GM19238 (cell line): ENCODE data around the gene FTO.

Experiments
- DNase-seq: peaks from one replicate; pipeline ENCODE4 v3.0.0; 2011; ENCODE audit warnings: low spot score; ENCODE audit not compliant: insufficient read length

The FTO gene

DNA sequence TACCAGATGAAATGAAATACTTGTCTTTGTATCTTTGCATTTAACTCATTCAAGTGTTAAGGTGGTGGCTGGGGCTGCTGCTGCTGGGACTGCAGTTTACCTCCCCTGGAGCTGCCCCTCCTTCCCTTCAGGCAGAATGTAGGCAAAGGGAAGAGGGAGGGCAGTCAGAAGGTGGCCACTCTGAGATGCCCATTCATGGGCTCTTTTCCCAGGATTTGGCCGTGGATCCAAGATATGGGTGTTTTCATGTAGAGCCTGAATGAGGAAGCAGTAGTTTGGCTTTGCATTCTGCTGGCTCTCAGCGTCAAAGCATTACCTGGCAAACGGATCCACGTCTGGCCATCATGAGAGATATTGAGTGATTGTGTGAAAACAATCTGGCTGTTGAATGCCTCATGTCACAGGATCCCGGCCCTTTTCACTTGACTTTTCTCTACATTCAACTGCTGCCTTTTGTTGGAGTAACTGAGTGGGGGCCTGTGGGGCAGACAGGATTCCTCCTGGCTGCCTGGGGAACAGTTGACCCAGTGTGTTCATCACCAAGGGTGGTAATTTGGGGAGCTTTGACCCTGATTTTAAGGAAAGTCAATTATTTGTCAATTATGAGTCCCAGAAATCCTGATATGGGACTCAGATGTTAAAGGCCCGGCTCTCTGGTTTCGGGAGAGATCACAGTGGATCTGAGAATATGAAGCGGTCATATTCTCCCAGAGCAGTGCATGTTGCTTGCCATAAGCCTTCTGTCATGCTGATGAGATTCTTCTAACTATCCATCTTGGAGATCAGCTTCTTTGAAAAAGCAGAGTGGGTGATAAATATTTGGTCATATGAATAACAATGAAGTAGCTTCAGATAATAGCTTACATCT is 345.9 kb downstream of the FTO start:
- DNase-seq, result no peak

DNA sequence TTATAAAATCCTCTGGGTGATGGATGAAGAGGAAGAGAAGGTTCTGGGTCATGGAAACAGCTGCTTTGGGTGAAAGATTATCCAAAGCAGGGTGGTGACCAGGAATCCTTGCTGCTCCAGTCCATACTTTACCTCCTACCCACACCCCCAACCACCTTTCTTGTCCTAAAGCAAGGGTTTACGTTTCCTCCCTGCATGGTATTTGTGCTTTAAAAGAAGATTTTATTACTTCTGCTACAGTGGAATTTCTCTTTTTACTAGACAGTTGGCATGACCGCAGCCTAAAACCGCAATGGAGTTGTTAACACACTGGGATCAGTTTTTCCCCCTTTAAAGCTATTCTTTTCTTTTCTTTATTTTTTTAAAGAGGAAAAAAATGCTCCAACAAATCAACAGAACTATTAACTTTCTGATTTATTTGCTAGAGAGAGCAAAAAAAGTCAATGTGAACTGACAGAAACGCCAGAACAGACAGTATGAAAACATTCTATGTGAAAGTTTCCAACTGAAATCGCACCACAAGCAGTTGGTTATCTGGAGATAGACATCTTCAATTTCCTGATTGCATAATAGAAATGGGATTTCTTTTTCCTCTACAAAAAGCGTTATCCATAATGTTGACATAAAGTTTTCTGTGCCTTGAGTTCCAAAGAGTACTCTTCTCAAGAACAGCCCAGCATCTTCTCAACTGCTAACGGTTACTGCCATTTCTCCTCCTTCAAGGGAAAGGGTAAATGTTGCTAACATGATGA is 346.7 kb downstream of the FTO start:
- DNase-seq, result no peak

DNA sequence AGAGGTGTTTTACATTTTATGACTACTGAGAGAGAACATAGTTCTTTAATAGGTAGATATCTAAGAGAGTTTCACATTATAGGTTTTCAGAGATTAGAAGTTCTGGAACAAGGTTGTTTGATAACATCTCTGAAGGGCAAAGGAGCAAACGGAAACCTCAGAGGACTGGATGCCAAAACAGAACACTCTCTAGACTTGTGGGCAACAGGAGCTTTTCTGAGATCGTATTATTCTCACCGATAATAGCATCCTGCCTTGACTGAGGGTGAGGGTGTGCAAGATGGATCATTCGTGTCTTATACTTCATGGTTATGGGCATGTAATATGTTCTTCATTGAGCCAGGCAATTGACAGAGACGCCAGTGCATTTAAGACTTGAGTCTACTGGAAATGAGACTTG is 347.9 kb downstream of the FTO start:
- DNase-seq, result no peak

DNA sequence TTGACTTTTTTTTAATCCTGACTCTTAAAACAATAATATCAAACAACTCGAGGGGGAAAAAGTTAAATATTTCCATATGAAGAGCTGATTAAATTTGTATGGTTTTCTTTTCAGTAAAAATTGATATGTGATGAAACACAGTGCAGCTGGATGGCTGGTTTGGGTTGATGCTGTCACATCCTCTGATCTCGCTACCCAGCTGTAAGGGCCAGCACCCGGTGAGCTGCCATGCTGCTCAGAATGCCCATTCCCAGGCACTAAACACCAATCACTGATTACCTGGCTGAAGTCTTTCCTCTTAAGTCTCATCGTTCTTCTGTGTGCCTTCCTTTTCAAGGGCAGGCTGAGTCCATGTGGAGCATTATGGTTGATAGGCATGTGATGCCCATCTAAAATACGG is 348.3 kb downstream of the FTO start:
- DNase-seq, result no peak

DNA sequence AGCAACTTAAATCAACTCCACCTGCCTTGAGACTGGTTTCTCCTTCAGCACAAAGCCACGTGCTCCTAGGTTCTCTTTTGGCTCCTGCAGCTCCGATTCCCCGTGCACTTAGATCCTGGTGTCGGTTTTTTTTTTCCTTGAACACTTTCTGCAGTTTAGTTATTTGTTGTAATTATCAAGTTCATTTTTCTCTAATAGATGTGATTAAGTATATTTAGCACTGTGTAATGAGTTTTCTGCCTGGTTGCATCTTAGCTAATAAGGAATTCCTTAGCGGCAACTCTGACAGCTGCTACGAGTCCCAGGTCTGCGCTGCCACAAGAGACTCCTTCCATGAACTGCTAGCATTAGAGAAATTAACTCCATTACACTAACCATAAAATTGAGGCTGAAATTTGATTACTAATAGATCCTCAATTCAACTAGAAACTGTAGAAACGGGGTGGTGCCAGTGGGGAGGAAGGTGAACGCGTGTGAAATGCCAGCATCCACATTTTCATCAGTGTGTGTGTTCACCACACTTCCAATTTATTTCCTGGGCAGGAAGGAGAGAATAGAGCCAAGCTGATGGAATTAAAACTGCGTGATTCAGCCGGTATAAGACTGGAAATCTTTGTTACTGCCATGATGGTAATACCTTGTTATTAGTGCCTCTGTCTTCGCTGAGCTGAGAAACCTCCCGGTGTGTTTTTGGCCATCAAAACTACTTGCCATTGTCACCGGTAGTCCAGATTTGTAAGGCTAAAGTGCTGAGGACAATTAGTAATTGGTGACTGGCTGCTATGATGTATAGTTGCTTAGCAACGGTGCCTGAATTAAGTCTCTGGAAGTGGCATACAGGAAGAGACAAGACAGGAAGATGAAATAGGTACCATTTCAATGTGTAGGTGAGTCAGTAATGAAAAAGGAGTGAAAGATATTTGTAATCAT is 350.2 kb downstream of the FTO start:
- no peak for DNase-seq

DNA sequence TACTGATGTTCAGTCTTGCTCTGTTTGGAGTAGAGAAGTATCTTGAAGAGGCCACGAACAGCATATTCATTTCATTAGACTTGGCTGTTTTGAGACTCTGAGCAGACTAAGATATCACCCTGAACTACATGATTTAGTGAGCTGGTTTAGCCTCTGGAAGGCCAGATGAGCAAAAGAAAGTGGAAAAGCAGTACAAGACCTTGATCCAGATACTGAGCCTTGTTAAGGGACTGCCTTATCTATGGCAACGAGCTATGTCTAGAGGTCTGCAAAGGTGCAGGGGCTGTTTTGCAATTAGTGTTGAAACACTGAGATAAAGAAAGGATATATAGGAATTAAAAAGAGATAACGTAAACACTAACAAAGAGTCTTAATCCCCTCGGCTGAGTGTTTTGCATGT is 351.2 kb downstream of the FTO start:
- DNase-seq, result no peak

DNA sequence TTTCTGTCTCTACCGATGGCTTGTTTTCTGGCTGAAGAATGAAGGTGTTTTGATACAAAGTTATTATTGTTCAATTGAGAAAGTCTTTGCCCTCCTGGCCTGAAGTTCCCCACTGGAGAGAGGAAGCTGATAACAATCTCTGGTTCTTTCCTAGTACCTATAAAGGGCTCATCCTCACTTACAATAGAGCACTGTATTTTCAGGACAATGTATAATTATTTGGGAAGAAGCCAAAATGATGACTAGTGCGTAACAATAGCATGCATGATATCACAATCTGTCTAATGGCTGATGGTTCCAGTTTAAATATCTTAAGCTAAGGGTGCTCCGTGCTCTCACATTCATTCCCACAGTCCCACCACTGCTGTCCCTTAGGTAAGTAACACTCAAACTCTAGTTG is 351.9 kb downstream of the FTO start:
- no peak for DNase-seq

DNA sequence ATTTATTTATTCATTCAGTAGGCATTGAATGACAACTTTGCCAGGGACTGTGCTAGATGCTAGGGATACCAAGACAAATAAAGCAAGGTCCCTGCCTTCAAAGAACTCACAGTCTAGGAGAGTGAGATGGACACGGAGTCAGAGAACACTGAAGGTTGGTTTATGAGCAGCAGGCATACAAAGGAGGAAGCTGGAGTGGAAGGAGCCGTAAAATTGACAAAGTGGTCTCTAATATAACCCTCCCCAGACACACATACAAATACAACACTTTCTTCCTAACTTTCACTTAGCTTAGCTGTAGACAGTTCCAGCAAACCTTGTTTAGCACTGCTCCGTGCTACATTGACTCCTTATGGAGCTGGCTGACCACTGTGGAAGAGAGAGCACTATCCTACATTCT is 353.0 kb downstream of the FTO start:
- DNase-seq, result no peak

DNA sequence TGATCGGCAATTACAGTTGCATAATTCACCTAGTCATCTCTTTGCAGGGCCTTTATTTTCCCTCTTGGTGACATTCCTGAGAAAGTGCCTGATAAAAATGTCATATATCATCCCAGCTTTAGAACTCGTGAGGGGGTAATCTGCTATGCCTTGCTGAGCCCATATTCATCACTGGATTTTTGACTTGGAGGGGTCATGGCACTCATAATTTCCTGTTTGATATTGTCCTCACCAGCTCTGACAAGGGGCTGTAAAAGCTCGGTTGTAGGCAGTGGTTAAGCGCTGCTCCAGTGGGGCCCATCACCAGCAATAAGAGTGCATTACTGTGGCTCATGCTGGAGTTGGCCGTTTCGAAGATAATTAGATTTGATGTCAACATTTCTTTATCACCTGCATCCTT is 355.4 kb downstream of the FTO start:
- no peak for DNase-seq

DNA sequence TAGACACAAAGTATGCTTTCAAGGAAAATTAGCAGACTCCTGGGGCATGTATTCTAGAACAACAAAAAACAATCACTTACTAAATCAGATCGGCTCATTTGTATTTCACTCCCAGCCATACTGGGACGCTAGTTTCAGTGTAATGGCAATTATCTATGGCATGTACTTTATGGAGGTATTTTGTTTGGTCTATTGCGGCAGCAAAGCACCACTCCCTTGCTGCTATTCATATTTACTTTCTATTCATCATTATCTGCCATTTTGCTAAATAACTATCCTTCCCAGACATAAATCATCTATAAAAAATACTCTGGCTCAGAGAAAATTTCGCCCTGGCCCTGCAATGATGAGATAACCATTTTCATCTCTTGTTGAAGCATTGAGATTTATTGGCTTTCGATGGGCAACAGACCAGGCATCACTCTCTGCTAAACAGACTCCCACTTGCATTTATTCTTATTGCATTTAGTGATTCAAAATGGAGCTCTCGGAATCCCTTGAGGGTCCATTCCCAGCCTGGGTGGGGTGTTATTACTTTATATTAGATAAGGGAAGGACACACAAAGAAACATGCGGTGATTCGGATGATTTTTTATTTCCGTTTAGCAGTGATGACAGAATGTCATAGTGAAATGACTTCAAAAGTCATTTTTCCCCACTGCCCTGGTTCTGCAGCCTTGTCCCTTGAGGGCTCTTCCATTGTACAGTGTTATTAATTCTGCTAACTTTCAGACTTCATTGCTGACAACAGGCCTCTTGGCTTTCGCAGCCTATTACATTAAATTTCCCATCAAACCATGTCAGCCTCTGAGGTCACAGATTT is 356.9 kb downstream of the FTO start:
- DNase-seq, result no peak

DNA sequence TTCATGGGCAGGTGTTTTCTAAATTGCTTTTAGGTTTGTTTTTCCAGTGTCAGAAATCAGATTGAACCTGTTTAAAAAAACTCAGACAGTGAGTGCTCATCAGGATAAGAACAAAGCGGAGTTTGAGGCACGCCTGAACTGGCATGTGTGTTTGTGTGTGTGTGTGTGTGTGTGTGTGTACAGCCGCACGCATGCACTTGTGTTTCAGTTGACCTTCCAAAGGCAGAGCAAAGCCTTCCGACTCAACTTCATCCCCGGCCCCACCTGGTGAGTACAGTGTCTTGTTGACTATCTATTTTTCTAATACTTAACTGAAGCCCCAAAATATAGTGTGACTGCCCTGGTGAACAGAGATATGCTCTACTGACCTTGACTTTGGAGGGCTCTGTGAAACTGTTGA is 357.5 kb downstream of the FTO start:
- DNase-seq, result no peak

DNA sequence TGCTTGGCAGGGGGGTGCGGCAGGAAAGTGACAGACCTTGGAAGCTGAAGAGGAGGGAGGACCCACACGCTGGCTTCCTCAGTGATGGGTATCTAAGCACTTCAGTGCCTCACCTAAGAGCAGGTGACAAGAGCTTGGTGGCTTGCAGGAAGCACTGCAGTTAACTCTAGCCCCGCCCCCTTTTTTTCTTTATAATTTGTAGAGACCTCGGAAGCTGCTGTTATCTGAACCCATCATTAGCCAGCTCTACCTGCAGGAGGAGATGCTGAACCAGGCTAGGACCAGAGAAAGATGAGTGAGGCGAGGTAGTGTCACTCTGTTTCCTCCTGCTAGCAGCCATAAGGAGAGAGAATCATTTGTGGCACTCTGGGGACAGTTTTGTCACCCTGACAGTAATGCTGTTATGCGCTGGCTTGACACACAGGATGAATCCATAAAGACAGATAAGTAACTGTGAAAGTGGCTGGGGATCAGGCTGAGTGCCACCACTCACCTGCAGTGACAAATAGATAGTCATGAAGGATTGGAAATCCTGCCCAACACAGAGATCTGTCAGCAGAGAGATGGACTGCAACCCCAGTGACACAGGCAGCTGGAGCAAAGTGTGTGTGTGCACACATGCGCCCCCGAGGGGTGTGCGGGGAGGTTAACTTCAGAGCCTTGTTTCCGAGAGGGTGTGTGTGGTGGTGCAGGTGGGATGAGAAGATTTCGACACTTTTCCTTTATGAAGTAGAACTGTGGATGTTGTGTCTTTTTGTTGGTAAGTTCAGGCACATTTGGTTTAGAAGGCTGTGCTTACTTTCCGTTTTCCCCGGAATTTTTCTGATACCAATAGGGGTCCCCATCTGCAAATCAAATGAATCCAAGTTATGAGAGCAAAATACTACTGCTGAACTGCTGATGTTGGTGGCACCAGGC is 358.7 kb downstream of the FTO start:
- no peak for DNase-seq

DNA sequence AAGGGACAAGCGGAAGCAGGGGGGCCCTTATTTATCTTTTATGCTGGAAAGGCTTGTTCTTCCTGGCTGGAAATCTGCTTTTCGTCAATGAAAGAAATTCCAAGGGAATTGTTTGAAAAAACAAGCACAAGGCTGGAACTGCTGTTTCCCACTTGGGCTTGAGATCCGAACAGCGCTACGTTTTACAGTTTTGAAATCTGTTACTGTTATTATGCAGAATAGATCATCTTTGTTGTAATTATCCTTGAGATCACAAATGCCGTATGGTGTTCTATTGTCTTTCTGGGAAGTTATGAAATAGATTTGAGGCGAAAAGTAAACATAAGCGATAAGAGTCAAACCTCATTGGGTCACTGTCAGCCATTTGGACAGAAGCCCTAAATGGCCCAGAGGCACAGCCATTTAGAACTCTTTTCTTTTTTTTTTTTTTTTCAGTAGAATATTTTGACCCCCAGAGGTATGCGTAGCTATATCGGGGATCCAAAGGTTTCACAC is 359.4 kb downstream of the FTO start:
- no peak for DNase-seq

DNA sequence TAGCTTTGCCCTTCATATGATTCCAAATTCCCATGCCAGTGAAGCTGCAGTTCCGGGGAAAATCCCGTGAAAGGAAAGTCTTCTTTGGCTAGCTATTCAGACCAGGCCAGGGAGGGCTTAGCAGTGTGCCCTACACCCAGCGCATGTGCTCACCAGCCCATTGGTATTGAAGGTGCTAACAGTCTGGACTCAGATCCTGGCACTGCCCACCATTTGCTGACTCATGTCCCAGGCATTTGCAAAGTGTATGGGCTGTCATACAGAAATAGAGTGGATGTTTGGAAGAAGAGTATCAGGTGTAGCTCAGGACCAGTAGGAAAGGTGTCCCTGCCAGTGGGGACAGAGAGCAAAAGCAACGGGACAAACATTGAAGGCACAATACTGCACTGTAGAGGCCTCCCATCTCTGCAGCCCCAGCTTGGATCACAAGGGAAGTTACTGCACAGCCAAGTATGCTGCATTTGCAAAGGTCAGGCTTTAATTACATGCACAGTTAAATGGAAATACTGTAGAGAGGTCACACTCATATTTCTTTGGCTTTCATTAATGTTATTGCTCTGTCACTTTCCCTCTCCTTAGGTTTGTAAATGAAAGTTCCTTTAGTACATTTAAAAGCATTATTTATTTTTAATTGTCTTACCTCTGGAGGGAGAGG is 362.6 kb downstream of the FTO start:
- DNase-seq, result no peak

DNA sequence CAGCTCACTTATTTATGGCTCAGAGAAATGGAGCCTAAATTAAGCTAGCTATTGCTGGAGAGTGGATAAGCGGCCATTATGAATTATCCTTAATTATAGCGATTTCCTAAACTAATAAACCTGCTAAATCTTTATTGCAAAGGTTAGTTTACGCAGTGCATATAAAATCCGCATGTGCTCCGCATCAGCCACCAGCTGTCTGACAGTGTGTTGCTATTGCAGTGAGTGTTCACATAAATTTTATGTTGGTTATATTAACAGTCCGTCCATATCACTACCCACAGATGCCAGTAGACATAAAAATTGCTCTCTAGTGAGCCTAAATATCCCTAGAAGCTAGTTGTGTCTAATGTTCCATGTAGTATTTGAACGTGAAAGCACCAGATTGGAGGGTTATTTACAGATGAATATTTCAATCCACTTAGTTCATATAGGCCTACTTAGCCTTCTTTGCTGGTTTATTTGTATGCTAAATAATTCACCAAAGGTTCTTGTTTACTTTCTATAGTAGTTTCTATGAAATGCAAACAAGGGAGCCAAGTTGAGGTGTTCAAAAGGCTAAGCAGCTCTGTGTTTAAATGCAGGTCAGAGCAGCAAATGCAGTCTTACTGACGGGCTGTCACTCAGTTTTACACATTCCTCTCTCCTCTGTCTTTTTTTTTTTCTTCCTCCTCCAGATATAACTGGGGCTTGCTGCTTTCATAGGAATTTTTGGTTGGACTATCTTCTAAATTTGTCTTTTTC is 363.5 kb downstream of the FTO start:
- no peak for DNase-seq

DNA sequence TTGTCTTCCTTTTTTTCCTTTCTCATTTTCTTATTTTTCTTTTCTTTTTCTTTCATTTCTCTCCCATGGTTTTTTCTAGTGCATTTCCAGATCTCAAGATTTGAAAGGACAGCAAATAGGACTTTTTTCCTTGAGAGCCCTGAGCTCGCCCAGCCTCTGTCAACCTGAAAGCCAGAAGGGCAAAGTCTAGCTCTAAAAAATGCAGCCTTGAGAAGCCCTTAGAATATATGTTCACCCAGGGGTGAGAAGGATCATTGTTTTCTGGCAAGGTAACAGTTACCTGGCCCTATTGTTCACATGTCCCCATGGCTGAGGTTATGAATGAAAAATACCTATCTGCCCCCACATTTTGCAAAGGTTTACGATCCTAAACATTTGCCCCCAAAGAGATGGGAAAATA is 364.3 kb downstream of the FTO start:
- DNase-seq, result no peak

DNA sequence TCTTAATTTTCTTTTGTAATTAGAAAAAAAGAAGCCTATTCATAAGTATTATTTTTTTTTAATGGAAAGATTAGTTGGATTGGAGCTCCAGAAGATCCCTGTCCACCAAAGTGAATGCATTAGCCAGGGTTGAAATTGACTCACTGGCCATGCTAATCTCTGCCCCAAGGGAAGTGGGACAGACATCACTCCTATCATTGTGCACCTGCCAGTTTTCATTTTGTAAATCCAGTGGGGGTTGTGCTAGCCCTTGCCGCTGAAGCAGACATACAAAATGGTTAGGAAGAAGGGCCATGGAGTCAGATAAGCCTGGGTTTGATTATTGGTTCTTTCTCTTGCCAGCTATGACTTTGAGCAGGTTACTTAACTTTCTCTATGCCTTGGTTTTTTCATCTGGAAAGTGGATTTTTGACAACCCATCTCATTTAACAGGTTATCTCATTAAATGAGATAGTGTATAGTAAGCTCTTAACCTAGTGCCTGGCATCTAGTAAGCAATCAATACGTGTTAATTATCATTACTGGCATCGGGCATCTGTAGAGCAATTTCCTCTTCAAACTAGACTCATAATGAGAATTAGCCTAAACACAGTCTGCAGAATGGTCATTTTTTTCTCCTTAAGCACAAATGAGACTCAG is 365.8 kb downstream of the FTO start:
- DNase-seq, result no peak

DNA sequence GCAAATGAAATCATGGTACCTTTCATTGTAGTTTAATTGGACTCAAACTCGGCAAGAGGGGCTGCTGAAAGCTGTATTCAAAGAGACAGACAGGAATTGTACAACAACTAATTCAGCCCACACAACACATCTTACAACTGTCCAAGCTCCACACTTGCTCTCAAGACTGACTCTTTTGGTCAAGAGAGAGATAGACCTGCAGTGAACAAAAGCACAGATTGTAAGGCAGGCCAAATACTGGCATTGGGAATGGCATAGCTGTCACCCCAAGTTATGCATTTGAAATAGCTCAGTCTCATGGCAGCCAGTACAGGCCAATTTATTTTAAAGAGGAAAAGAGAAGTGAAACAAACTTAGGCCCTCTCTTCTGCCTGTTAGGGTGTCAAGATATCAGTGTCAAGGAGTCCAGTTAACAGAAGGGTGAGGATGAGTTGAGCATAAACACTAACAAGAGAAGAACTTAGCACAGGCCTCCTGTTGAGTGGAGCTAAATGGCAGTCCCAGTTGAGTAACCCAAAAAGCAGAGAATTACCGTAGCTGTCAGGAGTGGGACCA is 366.9 kb downstream of the FTO start:
- peak; percentile 6 for DNase-seq
